PC-9 (cell line): ENCODE data around the gene SETD1B.

ENCODE experiments used
- EZH2 ChIP-seq: fragments of 200-600 bp; sonication (generic); IDR thresholded peaks from 2 replicates; pipeline ENCODE4 v1.8.0; 2017; ENCODE audit warnings: antibody characterized with exemption, low read depth
- TF ChIP-seq, protein P1 (sequence below): fragments of 200-600 bp; sonication (generic); conservative IDR thresholded peaks from 2 replicates; pipeline ENCODE4 v1.6.1; 2017; ENCODE audit warnings: mixed run types, antibody characterized with exemption, mild to moderate bottlenecking, moderate library complexity

DNA sequence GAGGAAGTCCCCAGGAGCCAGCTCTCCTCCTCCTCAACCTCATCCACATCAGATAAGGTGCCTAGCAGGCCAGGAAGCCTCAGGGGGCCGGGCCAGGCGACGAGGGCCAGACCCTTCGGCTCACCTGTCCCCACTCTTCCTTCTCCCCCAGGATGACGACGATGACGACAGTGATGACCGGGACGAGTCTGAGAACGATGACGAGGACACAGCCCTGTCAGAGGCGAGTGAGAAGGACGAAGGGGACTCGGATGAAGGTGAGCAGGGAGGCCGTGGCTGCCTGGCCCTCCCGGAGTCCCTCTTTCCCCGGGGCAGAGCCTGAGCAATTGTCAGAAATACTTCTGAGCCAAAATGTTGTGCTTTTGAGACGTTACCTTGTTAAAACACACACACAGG is 13.8 kb downstream of the SETD1B start:
- TF ChIP-seq, protein P1, sequence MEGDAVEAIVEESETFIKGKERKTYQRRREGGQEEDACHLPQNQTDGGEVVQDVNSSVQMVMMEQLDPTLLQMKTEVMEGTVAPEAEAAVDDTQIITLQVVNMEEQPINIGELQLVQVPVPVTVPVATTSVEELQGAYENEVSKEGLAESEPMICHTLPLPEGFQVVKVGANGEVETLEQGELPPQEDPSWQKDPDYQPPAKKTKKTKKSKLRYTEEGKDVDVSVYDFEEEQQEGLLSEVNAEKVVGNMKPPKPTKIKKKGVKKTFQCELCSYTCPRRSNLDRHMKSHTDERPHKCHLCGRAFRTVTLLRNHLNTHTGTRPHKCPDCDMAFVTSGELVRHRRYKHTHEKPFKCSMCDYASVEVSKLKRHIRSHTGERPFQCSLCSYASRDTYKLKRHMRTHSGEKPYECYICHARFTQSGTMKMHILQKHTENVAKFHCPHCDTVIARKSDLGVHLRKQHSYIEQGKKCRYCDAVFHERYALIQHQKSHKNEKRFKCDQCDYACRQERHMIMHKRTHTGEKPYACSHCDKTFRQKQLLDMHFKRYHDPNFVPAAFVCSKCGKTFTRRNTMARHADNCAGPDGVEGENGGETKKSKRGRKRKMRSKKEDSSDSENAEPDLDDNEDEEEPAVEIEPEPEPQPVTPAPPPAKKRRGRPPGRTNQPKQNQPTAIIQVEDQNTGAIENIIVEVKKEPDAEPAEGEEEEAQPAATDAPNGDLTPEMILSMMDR = no peak
- no peak for TF ChIP-seq EZH2
